ENCODE measurements around the gene ZBTB24. TPM values are rescaled to one million over a fixed set of nuclear protein-coding genes. Genes with fewer than 3 reads are reported as not detected.
A peak's percentile ranks its signal among the peaks of the same experiment; 100 is the strongest.

The ZBTB24 gene
- total RNA-seq, 1 experiment from 2014 or later, result 27.3 TPM

GRCh38 chr6:109466212-109466923, 16.7 kb downstream of the ZBTB24 start:
- Histone ChIP-seq H2BK120ac (ENCODE audit: low read depth, low read length, poor library complexity, severe bottlenecking) (no peak overlapping the region), H3K4me1 (ENCODE audit: insufficient read depth, low read length) (no peaks in the 10 kb centered on the region), H3K23me2 (ENCODE audit: insufficient read length, low read depth, low read length, poor library complexity, severe bottlenecking) (no peaks in the 10 kb centered on the region), H3T11ph (ENCODE audit: low read length) (no peak overlapping the region), H4K5ac (ENCODE audit: insufficient read length, low read depth, low read length) (no peak overlapping the region), H2BK12ac (ENCODE audit: insufficient read length, low read depth, low read length) (no peak overlapping the region), H3K23ac (ENCODE audit: insufficient read length, low read depth, low read length) (no peak overlapping the region), H3K18ac (ENCODE audit: insufficient read length, low read depth, low read length) (no peak overlapping the region), H3K9ac (ENCODE audit: extremely low read depth, insufficient read length, low read length) (no peak overlapping the region), H2BK15ac (ENCODE audit: low read depth, low read length) (no peak overlapping the region), H3K56ac (ENCODE audit: insufficient read length, low read depth, low read length) (no peak overlapping the region), H2AK5ac (ENCODE audit: insufficient read length, low read length) (no peak overlapping the region), H3K4ac (ENCODE audit: low read depth, low read length) (no peak overlapping the region), H3K79me2 (ENCODE audit: insufficient read depth, low read length) (no peaks in the 10 kb centered on the region), H3K14ac (ENCODE audit: insufficient read depth, low read length) (no peak overlapping the region), H4K91ac (ENCODE audit: insufficient read length, low read depth, low read length) (no peak overlapping the region), H2BK20ac (ENCODE audit: low read depth, low read length, poor library complexity, severe bottlenecking) (no peak overlapping the region), H2AFZ (ENCODE audit: low read length) (no peak overlapping the region), H3K27ac (ENCODE audit: insufficient read length, low read depth, low read length) (no peak overlapping the region), H3K9me3 (ENCODE audit: control insufficient read depth, low read depth, low read length) (no peaks in the 10 kb centered on the region), H4K8ac (replicated peaks; ENCODE audit: insufficient read length, low read depth, low read length) (no peak overlapping the region), H4K20me1 (ENCODE audit: control insufficient read depth, insufficient read depth, insufficient read length) (no peaks in the 10 kb centered on the region), H3K4me2 (ENCODE audit: insufficient read depth, insufficient read length, low read length) (no peak overlapping the region), H2BK5ac (ENCODE audit: insufficient read length, low read length) (no peak overlapping the region), H3K79me1 (ENCODE audit: insufficient read depth, low read depth, low read length, poor library complexity, severe bottlenecking) (peaks cover 3% of the 10 kb centered on the region), H3K27me3 (ENCODE audit: insufficient read depth, low read length) (no peaks in the 10 kb centered on the region)
- Mint-ChIP-seq H3K27me3 (ENCODE audit: low read depth) (no peaks in the 10 kb centered on the region), H3K9me3 (no peaks in the 10 kb centered on the region; a peak in 1 of 5 replicates), H3K4me3 (no peak overlapping the region), H3K4me1 (peaks cover 7 to 12% of the 10 kb centered on the region in 2 experiments; a peak in 3 of 4 replicates), H3K27ac (0 out of 7 replicates have a peak overlapping the region, but pooled peaks of 1 of the 3 experiments have one; percentile 49), H3K36me3 (ENCODE audit: insufficient read depth in 1 of 3, low read depth in 3 of 3) (peaks cover 55 to 94% (median 93%) of the 10 kb centered on the region in 3 experiments)
- TF ChIP-seq CTCF (conservative IDR thresholded peaks at IDR 0.05), result no peak
- no peak for DNase-seq
- no CpG with 5 or more reads among the region's 7 CpGs for WGBS (ENCODE audit: extremely low coverage, insufficient read length, low lambda C conversion rate)

All from H9 (cell line).